H9 (cell line): ENCODE results near the gene NBR1. TPM values are rescaled to one million over a fixed set of nuclear protein-coding genes. Genes with fewer than 3 reads are reported as not detected.

ENCODE experiments used
- DNase-seq: peaks from one replicate; pipeline ENCODE4 v3.0.0-alpha.2; 2017
- H2AFZ ChIP-seq: one replicate; pipeline ENCODE4 v1.6.1; 2013; ENCODE audit warnings: mild to moderate bottlenecking, low read length, control low read depth, moderate library complexity
- H2AK5ac ChIP-seq: 2 replicates; pipeline ENCODE4 v1.6.1; 2013; ENCODE audit warnings: low read length, control low read depth, mixed read lengths; ENCODE audit not compliant: insufficient read length
- H2BK120ac ChIP-seq: one replicate; pipeline ENCODE4 v1.6.1; 2013; ENCODE audit warnings: low read depth, mild to moderate bottlenecking, low read length, control low read depth, inconsistent platforms; ENCODE audit not compliant: poor library complexity, severe bottlenecking
- H2BK12ac ChIP-seq: 2 replicates; pipeline ENCODE4 v1.6.1; 2013; ENCODE audit warnings: low read length, control low read depth, mixed read lengths, low read depth; ENCODE audit not compliant: insufficient read length
- H2BK15ac ChIP-seq: 2 replicates; pipeline ENCODE4 v1.6.1; 2013; ENCODE audit warnings: low read depth, low read length, control low read depth
- H2BK20ac ChIP-seq: one replicate; pipeline ENCODE4 v1.6.1; 2013; ENCODE audit warnings: low read depth, mild to moderate bottlenecking, low read length, control low read depth, inconsistent platforms; ENCODE audit not compliant: poor library complexity, severe bottlenecking
- H2BK5ac ChIP-seq: 2 replicates; pipeline ENCODE4 v1.6.1; 2013; ENCODE audit warnings: low read length, control low read depth, mixed read lengths; ENCODE audit not compliant: insufficient read length
- H3K14ac ChIP-seq: 2 replicates; pipeline ENCODE4 v1.6.1; 2013; ENCODE audit warnings: low read length, control low read depth; ENCODE audit not compliant: insufficient read depth
- H3K18ac ChIP-seq: 2 replicates; pipeline ENCODE4 v1.6.1; 2013; ENCODE audit warnings: low read depth, mild to moderate bottlenecking, mixed read lengths, low read length, control low read depth; ENCODE audit not compliant: insufficient read length
- H3K23ac ChIP-seq: 2 replicates; pipeline ENCODE4 v1.6.1; 2013; ENCODE audit warnings: low read length, control low read depth, mixed read lengths, low read depth; ENCODE audit not compliant: insufficient read length
- H3K23me2 ChIP-seq: 2 replicates; pipeline ENCODE4 v1.6.1; 2013; ENCODE audit warnings: low read depth, mild to moderate bottlenecking, mixed read lengths, low read length, control low read depth; ENCODE audit not compliant: insufficient read length, poor library complexity, severe bottlenecking
- H3K27ac ChIP-seq: 2 replicates; pipeline ENCODE4 v1.5.1; 2013; ENCODE audit warnings: low read length, control low read depth, mixed read lengths, low read depth; ENCODE audit not compliant: insufficient read length
- H3K27me3 ChIP-seq: 2 replicates; pipeline ENCODE4 v1.6.1; 2013; ENCODE audit warnings: low read length, control low read depth, inconsistent platforms; ENCODE audit not compliant: insufficient read depth
- H3K4ac ChIP-seq: 2 replicates; pipeline ENCODE4 v1.6.1; 2013; ENCODE audit warnings: low read depth, mild to moderate bottlenecking, control low read depth, inconsistent platforms, low read length, moderate library complexity
- H3K4me1 ChIP-seq: 2 replicates; pipeline ENCODE4 v1.6.1; 2013; ENCODE audit warnings: low read length, control low read depth, inconsistent platforms; ENCODE audit not compliant: insufficient read depth
- H3K4me2 ChIP-seq: 2 replicates; pipeline ENCODE4 v1.6.1; 2013; ENCODE audit warnings: low read length, control low read depth, mixed read lengths; ENCODE audit not compliant: insufficient read length, insufficient read depth
- H3K56ac ChIP-seq: 2 replicates; pipeline ENCODE4 v1.6.1; 2013; ENCODE audit warnings: low read depth, mild to moderate bottlenecking, mixed read lengths, low read length, control low read depth; ENCODE audit not compliant: insufficient read length
- H3K79me1 ChIP-seq: 2 replicates; pipeline ENCODE4 v1.6.1; 2013; ENCODE audit warnings: low read depth, mild to moderate bottlenecking, moderate library complexity, low read length, control low read depth, inconsistent platforms; ENCODE audit not compliant: insufficient read depth, poor library complexity, severe bottlenecking
- H3K79me2 ChIP-seq: 2 replicates; pipeline ENCODE4 v1.6.1; 2013; ENCODE audit warnings: low read length, control low read depth, inconsistent platforms; ENCODE audit not compliant: insufficient read depth
- H3K9ac ChIP-seq: 2 replicates; pipeline ENCODE4 v1.6.1; 2013; ENCODE audit warnings: low read length, control low read depth, mixed read lengths; ENCODE audit not compliant: insufficient read length; ENCODE audit errors: extremely low read depth
- H3K9me3 ChIP-seq: one replicate; pipeline ENCODE4 v1.6.1; 2013; ENCODE audit warnings: low read depth, low read length, inconsistent platforms; ENCODE audit not compliant: control insufficient read depth
- H3T11ph ChIP-seq: one replicate; pipeline ENCODE4 v1.6.1; 2013; ENCODE audit warnings: mild to moderate bottlenecking, low read length, control low read depth, inconsistent platforms
- H4K20me1 ChIP-seq: one replicate; pipeline ENCODE4 v1.6.1; 2013; ENCODE audit not compliant: control insufficient read depth, insufficient read length, insufficient read depth
- H4K5ac ChIP-seq: 2 replicates; pipeline ENCODE4 v1.6.1; 2013; ENCODE audit warnings: low read depth, mild to moderate bottlenecking, mixed read lengths, low read length, control low read depth; ENCODE audit not compliant: insufficient read length
- H4K8ac ChIP-seq: replicated peaks from 2 replicates; pipeline ENCODE4 v1.6.1; 2013; ENCODE audit warnings: low read length, control low read depth, mixed read lengths, low read depth; ENCODE audit not compliant: insufficient read length
- H4K91ac ChIP-seq: 2 replicates; pipeline ENCODE4 v1.6.1; 2013; ENCODE audit warnings: low read depth, mild to moderate bottlenecking, moderate library complexity, mixed read lengths, low read length, control low read depth; ENCODE audit not compliant: insufficient read length
- H3K27ac Mint-ChIP-seq, 3 experiments: 2 replicates in 2 of 3; 3 replicates in 1 of 3; pipeline ENCODE4 v1.8.0; 2020 to 2021; ENCODE audit warnings: mixed read lengths in 3 of 3, mild to moderate bottlenecking in 1 of 3, moderate library complexity in 1 of 3
- H3K27me3 Mint-ChIP-seq: 2 replicates; pipeline ENCODE4 v1.8.0; 2021; ENCODE audit warnings: low read depth, mild to moderate bottlenecking, moderate library complexity, mixed read lengths
- H3K36me3 Mint-ChIP-seq, 3 experiments: 2 replicates in 2 of 3; 3 replicates in 1 of 3; pipeline ENCODE4 v1.8.0; 2020 to 2021; ENCODE audit warnings: low read depth in 3 of 3, mixed read lengths in 3 of 3; ENCODE audit not compliant: insufficient read depth in 1 of 3
- H3K4me1 Mint-ChIP-seq, 2 experiments: 2 replicates each; pipeline ENCODE4 v1.8.0; 2020; ENCODE audit warnings: mixed read lengths in 2 of 2
- H3K4me3 Mint-ChIP-seq, 2 experiments: 2 replicates in 1 of 2; 3 replicates in 1 of 2; pipeline ENCODE4 v1.8.0; 2020 to 2021; ENCODE audit warnings: mild to moderate bottlenecking in 2 of 2, mixed read lengths in 2 of 2, moderate library complexity in 1 of 2
- H3K9me3 Mint-ChIP-seq, 2 experiments: 2 replicates in 1 of 2; 3 replicates in 1 of 2; pipeline ENCODE4 v1.8.0; 2020; ENCODE audit warnings: mild to moderate bottlenecking in 2 of 2, mixed read lengths in 2 of 2, moderate library complexity in 1 of 2
- CTCF ChIP-seq: fragments of 200-600 bp; sonication (generic); conservative IDR thresholded peaks from 3 replicates; pipeline ENCODE4 v1.8.0; 2021; ENCODE audit warnings: antibody characterized with exemption, mild to moderate bottlenecking
- WGBS: extraction: QIAGEN DNeasy Blood & Tissue Kit; methylation state at CpG from one replicate; pipeline ENCODE4 v1.1.7; 2013; ENCODE audit warnings: missing lambda C conversion rate, low lambda C conversion rate, mixed read lengths; ENCODE audit not compliant: insufficient read length; ENCODE audit errors: extremely low coverage; 5-methylcytosine and 5-hydroxymethylcytosine counted together
- total RNA-seq: library from RNA; stranded (reverse); gene quantifications from 2 replicates; pipeline ENCODE4 v1.2.1, GENCODE V29; 2021

Gene NBR1
- total RNA-seq, 1 experiment from 2014 or later: 34.2 TPM

GRCh38 chr17:43216762-43217613 is 46.0 kb downstream of the NBR1 start:
- Histone ChIP-seq H3K4me1 (no peaks in the 10 kb centered on the region; the same call in 1 of the 2 replicates), H4K91ac (no peak overlapping the region), H2BK5ac (no peak overlapping the region), H3K23ac (no peak overlapping the region), H3K18ac (no peak overlapping the region), H3K4me2 (no peak overlapping the region), H3K79me2 (no peaks in the 10 kb centered on the region), H4K20me1 (no peaks in the 10 kb centered on the region), H2BK15ac (no peak overlapping the region), H2BK20ac (no peak overlapping the region), H3K14ac (no peak overlapping the region), H2AK5ac (no peak overlapping the region), H3K9ac (no peak overlapping the region), H3T11ph (no peak overlapping the region), H3K27me3 (no peaks in the 10 kb centered on the region), H4K8ac (no peak overlapping the region), H2AFZ (no peak overlapping the region), H3K27ac (no peak overlapping the region), H3K56ac (no peak overlapping the region), H3K79me1 (no peaks in the 10 kb centered on the region), H2BK120ac (no peak overlapping the region), H4K5ac (no peak overlapping the region), H3K9me3 (no peaks in the 10 kb centered on the region), H3K4ac (no peak overlapping the region), H2BK12ac (no peak overlapping the region), H3K23me2 (peaks cover 4% of the 10 kb centered on the region)
- no CpG with 5 or more reads among the region's 4 CpGs for WGBS
- Mint-ChIP-seq H3K4me1 (peaks cover 12% of the 10 kb centered on the region in 2 experiments), H3K36me3 (peaks cover 1 to 12% (median 8%) of the 10 kb centered on the region in 3 experiments; a peak in 6 of 7 replicates), H3K27ac (peak overlapping the region in 1 of 3 experiments; percentile 37; a peak in 1 of 7 replicates), H3K9me3 (no peaks in the 10 kb centered on the region), H3K4me3 (no peak overlapping the region), H3K27me3 (no peaks in the 10 kb centered on the region; the same call in 1 of the 2 replicates)
- no peak for TF ChIP-seq CTCF
- no peak for DNase-seq
